Peyer's patch (tissue), 4 donors: ENCODE results near the gene HTRA1.

ENCODE experiments used
- CTCF ChIP-seq, 6 experiments: fragments of 450-650 bp in 4 of 6; fragments of 200-600 bp in 2 of 6; sonication (generic) in 1 of 6; IDR thresholded peaks; one replicate each; pipeline ENCODE4 v1.5.1; 2017 to 2019; ENCODE audit warnings: antibody characterized with exemption in 6 of 6, mild to moderate bottlenecking in 3 of 6, moderate library complexity in 1 of 6
- POLR2A ChIP-seq, 2 donors: fragments of 450-650 bp; IDR thresholded peaks; one replicate each; pipeline ENCODE4 v1.5.1; 2017; ENCODE audit warnings: antibody characterized with exemption in 2 of 2, mild to moderate bottlenecking in 2 of 2, moderate library complexity in 2 of 2

DNA sequence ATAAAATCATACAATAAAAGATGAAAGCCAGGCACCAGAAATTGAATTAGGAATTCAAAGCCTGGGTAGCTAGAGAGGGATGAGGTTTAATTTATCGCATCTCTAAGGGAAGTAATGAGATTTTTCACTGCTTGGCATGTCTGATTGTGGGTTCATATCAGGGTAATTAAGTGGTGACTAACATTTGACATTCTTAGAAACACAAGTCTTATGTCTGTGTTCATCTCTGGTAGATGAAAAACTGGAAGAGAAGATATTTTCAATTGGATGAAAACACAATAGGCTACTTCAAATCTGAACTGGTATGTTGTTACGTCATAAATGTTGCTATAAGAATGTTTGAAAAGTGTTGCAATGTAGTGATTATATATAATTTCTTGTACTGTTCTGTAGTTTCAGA, 43.7 kb upstream of the HTRA1 start:
- TF ChIP-seq CTCF (IDR thresholded peaks at IDR 0.05) (no peak), POLR2A (IDR thresholded peaks at IDR 0.05) (no peak)
